Endothelial cell (in vitro differentiated cells): ENCODE measurements around the gene RIN3. TPM values are rescaled to one million over a fixed set of nuclear protein-coding genes. Genes with fewer than 3 reads are reported as not detected.

Experiments used
- DNase-seq: peaks from one replicate; pipeline ENCODE4 v3.0.0; 2021; ENCODE audit warnings: low spot score
- H3K27ac Mint-ChIP-seq: one replicate; pipeline ENCODE4 v1.8.0; 2021; ENCODE audit warnings: mixed read lengths, inconsistent platforms; ENCODE audit not compliant: unreplicated experiment
- H3K27me3 Mint-ChIP-seq: one replicate; pipeline ENCODE4 v1.8.0; 2021; ENCODE audit warnings: mild to moderate bottlenecking, moderate library complexity, mixed read lengths, inconsistent platforms; ENCODE audit not compliant: unreplicated experiment
- H3K36me3 Mint-ChIP-seq: one replicate; pipeline ENCODE4 v1.8.0; 2021; ENCODE audit warnings: mild to moderate bottlenecking, low read depth, mixed read lengths, inconsistent platforms; ENCODE audit not compliant: unreplicated experiment
- H3K4me1 Mint-ChIP-seq: one replicate; pipeline ENCODE4 v1.8.0; 2021; ENCODE audit warnings: mild to moderate bottlenecking, mixed read lengths, inconsistent platforms; ENCODE audit not compliant: unreplicated experiment
- H3K4me3 Mint-ChIP-seq: one replicate; pipeline ENCODE4 v1.8.0; 2021; ENCODE audit warnings: mild to moderate bottlenecking, mixed read lengths, inconsistent platforms; ENCODE audit not compliant: unreplicated experiment
- H3K9me3 Mint-ChIP-seq: one replicate; pipeline ENCODE4 v1.8.0; 2021; ENCODE audit warnings: mixed read lengths, inconsistent platforms; ENCODE audit not compliant: unreplicated experiment
- total RNA-seq: library from RNA; stranded (reverse); fragmentation: NEBNext Ultra II Directional; extraction: Animal tissue kit (Norgen Biotek cat#: 25700); gene quantifications from one replicate; pipeline ENCODE4 v1.2.1, GENCODE V29; 2021; ENCODE audit not compliant: unreplicated experiment
- TF ChIP-seq, protein P1 (sequence below): fragments of 200-600 bp; sonication (generic); IDR thresholded peaks from one replicate; pipeline ENCODE4 v1.5.0; 2021; ENCODE audit warnings: antibody characterized with exemption; ENCODE audit not compliant: unreplicated experiment

The RIN3 gene
- total RNA-seq, 1 donor from 2014 or later: 25.8 TPM

DNA sequence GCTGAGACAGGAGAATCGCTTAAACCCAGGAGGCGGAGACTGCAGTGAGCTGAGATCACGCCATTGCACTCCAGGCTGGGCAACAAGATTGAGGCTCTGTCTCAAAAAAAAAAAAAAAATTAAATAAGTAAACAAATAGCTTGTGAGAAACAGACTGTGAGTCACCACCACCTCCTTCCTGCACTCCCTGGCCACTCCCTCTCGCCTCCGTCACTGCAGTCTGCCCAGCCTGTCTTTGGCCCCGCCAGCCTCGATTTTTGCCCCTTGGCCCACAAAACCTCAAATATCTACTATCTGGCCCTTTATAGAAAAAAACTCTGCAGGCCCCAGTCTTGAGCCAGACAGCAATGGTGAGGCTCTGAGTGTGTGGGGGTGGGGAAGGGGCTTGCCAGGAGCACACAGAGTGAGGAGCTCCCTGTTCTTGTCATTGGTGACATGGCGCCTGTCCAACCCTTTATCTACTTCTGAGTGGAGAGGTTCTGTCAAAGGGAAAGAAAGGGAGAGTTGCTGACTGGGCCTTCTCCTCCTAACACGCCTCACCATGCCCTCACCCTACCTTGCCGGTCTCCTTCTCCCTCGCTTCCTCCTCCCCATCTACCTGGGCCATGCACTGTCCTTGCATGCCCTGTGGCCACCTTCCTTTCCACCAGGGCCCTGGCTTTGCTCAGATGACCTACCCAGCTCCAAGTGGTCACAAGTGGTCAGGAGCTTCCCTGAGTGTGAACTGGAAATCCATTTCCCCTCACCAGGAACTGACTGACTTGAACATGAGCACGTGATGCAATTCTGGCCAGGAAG, 212.8 kb downstream of the RIN3 start:
- no peak for DNase-seq
- H3K4me1 Mint-ChIP-seq: no peaks in the 10 kb centered on the region

DNA sequence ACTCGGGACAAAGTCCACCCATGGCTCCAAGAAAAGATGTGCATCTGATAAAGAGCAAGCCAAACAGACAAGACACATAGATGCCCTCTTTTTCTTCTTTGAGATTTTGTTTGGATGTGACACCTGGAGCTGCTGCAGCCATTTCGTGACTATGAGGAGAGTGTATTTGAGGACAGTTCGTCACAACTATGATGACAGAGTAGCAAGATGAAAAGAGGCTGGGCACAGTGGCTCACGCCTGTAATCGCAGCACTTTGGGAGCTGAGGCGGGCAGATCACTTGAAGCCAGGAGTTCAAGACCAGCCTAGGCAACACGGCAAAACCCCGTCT, 213.3 kb downstream of the RIN3 start:
- peak overlapping the region; percentile 7 for H3K4me3 Mint-ChIP-seq
- H3K4me1 Mint-ChIP-seq: no peaks in the 10 kb centered on the region
- H3K9me3 Mint-ChIP-seq: no peaks in the 10 kb centered on the region
- peaks cover 37% of the 10 kb centered on the region for H3K36me3 Mint-ChIP-seq
- no peaks in the 10 kb centered on the region for H3K27me3 Mint-ChIP-seq
- TF ChIP-seq, protein P1, sequence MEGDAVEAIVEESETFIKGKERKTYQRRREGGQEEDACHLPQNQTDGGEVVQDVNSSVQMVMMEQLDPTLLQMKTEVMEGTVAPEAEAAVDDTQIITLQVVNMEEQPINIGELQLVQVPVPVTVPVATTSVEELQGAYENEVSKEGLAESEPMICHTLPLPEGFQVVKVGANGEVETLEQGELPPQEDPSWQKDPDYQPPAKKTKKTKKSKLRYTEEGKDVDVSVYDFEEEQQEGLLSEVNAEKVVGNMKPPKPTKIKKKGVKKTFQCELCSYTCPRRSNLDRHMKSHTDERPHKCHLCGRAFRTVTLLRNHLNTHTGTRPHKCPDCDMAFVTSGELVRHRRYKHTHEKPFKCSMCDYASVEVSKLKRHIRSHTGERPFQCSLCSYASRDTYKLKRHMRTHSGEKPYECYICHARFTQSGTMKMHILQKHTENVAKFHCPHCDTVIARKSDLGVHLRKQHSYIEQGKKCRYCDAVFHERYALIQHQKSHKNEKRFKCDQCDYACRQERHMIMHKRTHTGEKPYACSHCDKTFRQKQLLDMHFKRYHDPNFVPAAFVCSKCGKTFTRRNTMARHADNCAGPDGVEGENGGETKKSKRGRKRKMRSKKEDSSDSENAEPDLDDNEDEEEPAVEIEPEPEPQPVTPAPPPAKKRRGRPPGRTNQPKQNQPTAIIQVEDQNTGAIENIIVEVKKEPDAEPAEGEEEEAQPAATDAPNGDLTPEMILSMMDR: no peak
- no peak overlapping the region for H3K27ac Mint-ChIP-seq
- DNase-seq: no peak

More for the DNA sequence above, 212.8 kb downstream of the RIN3 start:
- peaks cover 31% of the 10 kb centered on the region for H3K36me3 Mint-ChIP-seq
- H3K27ac Mint-ChIP-seq: peak overlapping the region; percentile 41
- H3K9me3 Mint-ChIP-seq: no peaks in the 10 kb centered on the region
- TF ChIP-seq, protein P1: no peak
- no peaks in the 10 kb centered on the region for H3K27me3 Mint-ChIP-seq
- peak overlapping the region; percentile 7 for H3K4me3 Mint-ChIP-seq

DNA sequence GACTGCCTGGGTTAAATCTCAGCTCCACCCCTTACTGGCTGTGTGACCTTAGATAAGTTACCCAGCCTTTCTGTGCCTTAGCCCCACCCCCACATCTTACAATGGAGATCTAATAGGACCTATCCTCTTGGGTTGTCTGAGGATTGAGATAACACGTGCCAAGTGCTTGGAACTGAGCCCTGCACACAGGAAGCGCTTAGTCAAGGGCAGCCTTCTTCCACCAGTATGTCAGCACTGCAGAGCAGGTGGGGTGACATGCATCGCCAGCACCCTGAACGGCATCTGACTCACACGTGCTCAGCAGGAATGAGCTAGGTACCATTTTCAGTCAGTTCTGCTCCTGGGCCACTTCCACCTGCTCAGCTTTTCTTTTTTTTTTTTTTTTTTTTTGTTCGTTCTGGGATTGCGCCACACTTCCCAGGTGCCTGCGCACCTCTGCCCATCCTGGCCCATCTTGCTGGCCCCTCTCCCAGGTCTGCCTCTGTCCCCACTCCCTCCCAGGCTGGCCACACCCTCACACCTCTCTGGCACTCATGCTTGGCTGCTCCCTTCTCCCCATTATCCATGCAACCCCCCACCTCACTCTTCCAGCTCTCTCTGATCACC, 215.3 kb downstream of the RIN3 start:
- H3K4me1 Mint-ChIP-seq: no peaks in the 10 kb centered on the region
- H3K27me3 Mint-ChIP-seq: no peaks in the 10 kb centered on the region
- no peak overlapping the region for H3K27ac Mint-ChIP-seq
- no peaks in the 10 kb centered on the region for H3K9me3 Mint-ChIP-seq
- peaks cover 45% of the 10 kb centered on the region for H3K36me3 Mint-ChIP-seq
- H3K4me3 Mint-ChIP-seq: no peak overlapping the region
- TF ChIP-seq, protein P1: no peak
- no peak for DNase-seq

- Mint-ChIP-seq H3K9me3 (no peaks in the 10 kb centered on the region), H3K27me3 (no peaks in the 10 kb centered on the region), H3K4me1 (no peaks in the 10 kb centered on the region), H3K27ac (no peak overlapping the region), H3K36me3 (peaks cover 41% of the 10 kb centered on the region), H3K4me3 (no peak overlapping the region)
- DNase-seq: no peak
- TF ChIP-seq, protein P1: no peak
Observed at GRCh38 chr14:92729634-92730358, 216.2 kb downstream of the RIN3 start.

DNA sequence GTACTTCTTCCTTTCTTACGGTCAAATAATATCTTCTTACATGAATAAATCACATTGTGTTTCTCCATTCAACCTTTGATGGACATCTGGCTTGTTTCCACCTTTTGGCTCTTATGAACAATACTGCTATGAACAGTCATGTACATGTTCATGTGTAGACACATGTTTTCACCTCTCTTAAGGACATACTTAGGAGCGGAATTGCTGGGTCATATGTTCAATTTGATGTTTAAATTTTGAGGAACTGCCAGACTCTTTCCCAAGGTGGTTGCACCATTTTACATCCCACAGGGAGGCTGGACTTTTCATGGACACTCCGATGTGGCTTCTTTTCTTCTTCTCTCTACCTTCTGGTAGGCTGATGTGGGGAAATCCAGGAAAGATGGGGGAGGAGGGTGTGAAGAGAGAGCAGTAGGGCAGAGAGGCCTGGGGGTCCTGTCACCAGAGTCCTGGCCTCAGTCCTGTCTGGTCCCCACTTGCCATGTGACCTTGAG, 218.1 kb downstream of the RIN3 start:
- Mint-ChIP-seq H3K36me3 (peaks cover 40% of the 10 kb centered on the region), H3K9me3 (no peaks in the 10 kb centered on the region), H3K4me3 (no peak overlapping the region), H3K4me1 (no peaks in the 10 kb centered on the region), H3K27me3 (no peaks in the 10 kb centered on the region), H3K27ac (no peak overlapping the region)
- no peak for DNase-seq
- TF ChIP-seq, protein P1: no peak
